Activated CD4-positive, alpha-beta T cell treated with anti-CD3 and anti-CD28 coated beads, Interleukin-2, amount 50 U/mL, for 16 hours (primary cell): ENCODE results near the gene EFNA2.
"Not testable (repeated sequence)": the region's sequence is repeated elsewhere in the genome, so short reads cannot be mapped to it uniquely, and the experiment has no call there.

Experiments
- DNase-seq: peaks from one replicate; pipeline ENCODE4 v3.0.0-alpha.2; 2020

EFNA2 gene

GRCh38 chr19:1322198-1322981, 36.7 kb downstream of the EFNA2 start:
- DNase-seq: no peak

GRCh38 chr19:1324249-1324805, 38.7 kb downstream of the EFNA2 start:
- no peak for DNase-seq

- peak; percentile 3 for DNase-seq
Measured at GRCh38 chr19:1324806-1325567, 39.3 kb downstream of the EFNA2 start.

- no peak for DNase-seq
Measured at GRCh38 chr19:1325568-1326294, 40.1 kb downstream of the EFNA2 start.

- no peak for DNase-seq
Measured at GRCh38 chr19:1327125-1327524, 41.5 kb downstream of the EFNA2 start.

- DNase-seq: not testable (repeated sequence)
Measured at GRCh38 chr19:1332208-1332607, 46.5 kb downstream of the EFNA2 start.

GRCh38 chr19:1336079-1336684, 50.5 kb downstream of the EFNA2 start:
- DNase-seq: no peak

GRCh38 chr19:1340681-1341469, 55.2 kb downstream of the EFNA2 start:
- no peak for DNase-seq

GRCh38 chr19:1343041-1343440, 57.4 kb downstream of the EFNA2 start:
- no peak for DNase-seq

- DNase-seq: no peak
Measured at GRCh38 chr19:1349211-1349610, 63.5 kb downstream of the EFNA2 start.

GRCh38 chr19:1350867-1351266, 65.2 kb downstream of the EFNA2 start:
- DNase-seq: no peak
